ENCODE measurements around the gene CFAP100.

- TF ChIP-seq CTCF (IDR thresholded peaks at IDR 0.05) (no peak), POLR2A (IDR thresholded peaks at IDR 0.05) (no peak)
These were observed 90.6 kb downstream of the CFAP100 start for GRCh38 chr3:126485176-126485897.

Measured in adrenal gland (tissue), 5 donors.